Ovary (tissue), 3 donors: ENCODE measurements around the gene SLFN14.

Experiments used
- EP300 ChIP-seq: sonication (generic); formaldehyde crosslinking; IDR thresholded peaks from one replicate; pipeline ENCODE4 v1.6.1; 2017; ENCODE audit warnings: antibody characterized with exemption
- POLR2A ChIP-seq: fragments of 450-650 bp; IDR thresholded peaks from one replicate; pipeline ENCODE4 v1.6.1; 2017; ENCODE audit warnings: antibody characterized with exemption, mild to moderate bottlenecking, moderate library complexity
- TF ChIP-seq, protein P1 (sequence below), 3 donors: fragments of 450-650 bp in 2 of 3; fragments of 200-600 bp in 1 of 3; IDR thresholded peaks; one replicate each; pipeline versions ENCODE4 v1.5.1 to v1.8.0; 2016 to 2022; ENCODE audit warnings: antibody characterized with exemption in 3 of 3, mild to moderate bottlenecking in 1 of 3
- donor health status: DM: no; HTN: no; CAD: no.

GRCh38 chr17:35587074-35587961 is 26.7 kb upstream of the SLFN14 start, which contains the start of gene AP2B1:
- TF ChIP-seq, protein P1, sequence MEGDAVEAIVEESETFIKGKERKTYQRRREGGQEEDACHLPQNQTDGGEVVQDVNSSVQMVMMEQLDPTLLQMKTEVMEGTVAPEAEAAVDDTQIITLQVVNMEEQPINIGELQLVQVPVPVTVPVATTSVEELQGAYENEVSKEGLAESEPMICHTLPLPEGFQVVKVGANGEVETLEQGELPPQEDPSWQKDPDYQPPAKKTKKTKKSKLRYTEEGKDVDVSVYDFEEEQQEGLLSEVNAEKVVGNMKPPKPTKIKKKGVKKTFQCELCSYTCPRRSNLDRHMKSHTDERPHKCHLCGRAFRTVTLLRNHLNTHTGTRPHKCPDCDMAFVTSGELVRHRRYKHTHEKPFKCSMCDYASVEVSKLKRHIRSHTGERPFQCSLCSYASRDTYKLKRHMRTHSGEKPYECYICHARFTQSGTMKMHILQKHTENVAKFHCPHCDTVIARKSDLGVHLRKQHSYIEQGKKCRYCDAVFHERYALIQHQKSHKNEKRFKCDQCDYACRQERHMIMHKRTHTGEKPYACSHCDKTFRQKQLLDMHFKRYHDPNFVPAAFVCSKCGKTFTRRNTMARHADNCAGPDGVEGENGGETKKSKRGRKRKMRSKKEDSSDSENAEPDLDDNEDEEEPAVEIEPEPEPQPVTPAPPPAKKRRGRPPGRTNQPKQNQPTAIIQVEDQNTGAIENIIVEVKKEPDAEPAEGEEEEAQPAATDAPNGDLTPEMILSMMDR (IDR thresholded peaks at IDR 0.05): peak in 2 of 3 donors; percentile 31 to 41
- peak; percentile 78 for TF ChIP-seq POLR2A
- TF ChIP-seq EP300: peak; percentile 45
